WERI-Rb-1 (cell line): ENCODE results near the gene CRTC1.
"Not testable (repeated sequence)": the region's sequence is repeated elsewhere in the genome, so short reads cannot be mapped to it uniquely, and the experiment has no call there.

Experiments used
- DNase-seq: peaks from one replicate; pipeline ENCODE4 v3.0.0-alpha.2; 2020
- H3K27ac ChIP-seq: fragments of 250-450 bp; sonication (Bioruptor Pico); 2 replicates; pipeline ENCODE4 v1.5.1; 2020; ENCODE audit warnings: mild to moderate bottlenecking, moderate library complexity
- H3K27me3 ChIP-seq: fragments of 250-450 bp; sonication (Bioruptor Pico); 2 replicates; pipeline ENCODE4 v1.5.1; 2021; ENCODE audit warnings: mild to moderate bottlenecking, low read depth, moderate library complexity; ENCODE audit not compliant: insufficient read depth, severe bottlenecking
- H3K36me3 ChIP-seq: fragments of 250-450 bp; sonication (Bioruptor Pico); 2 replicates; pipeline ENCODE4 v1.5.1; 2020; ENCODE audit warnings: mild to moderate bottlenecking, moderate library complexity
- H3K4me3 ChIP-seq: 2 replicates; pipeline ENCODE4 v1.5.1; 2011; ENCODE audit warnings: low read depth, mild to moderate bottlenecking, control low read depth, low read length
- H3K9me3 ChIP-seq: fragments of 250-450 bp; sonication (Bioruptor Pico); 2 replicates; pipeline ENCODE4 v1.5.1; 2021; ENCODE audit warnings: mild to moderate bottlenecking, moderate library complexity; ENCODE audit not compliant: severe bottlenecking
- TF ChIP-seq, protein P1 (sequence below): IDR thresholded peaks from 2 replicates; pipeline ENCODE4 v1.5.1; 2011; ENCODE audit warnings: low read depth, mild to moderate bottlenecking, control low read depth, inconsistent platforms, low read length

Gene CRTC1

DNA sequence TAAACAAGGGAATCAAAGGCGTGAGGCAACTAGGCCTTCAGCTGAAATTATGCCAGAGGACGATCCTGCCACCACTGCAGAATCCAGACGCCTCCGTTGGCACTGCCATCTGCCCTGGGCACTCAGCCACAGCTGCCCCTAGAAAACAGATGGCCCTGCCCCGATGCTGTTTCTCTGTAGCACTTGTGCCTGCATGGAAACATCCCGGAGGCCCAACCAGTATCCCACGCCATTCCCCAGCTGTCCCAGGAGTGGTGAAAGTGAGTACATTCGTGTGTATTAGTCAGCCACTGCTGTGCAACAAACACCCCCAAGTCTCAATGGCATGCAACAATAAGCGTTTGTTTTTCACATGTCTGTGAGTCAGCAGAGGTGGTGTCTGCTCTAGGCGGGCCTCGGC is 8.9 kb upstream of the CRTC1 start:
- TF ChIP-seq, protein P1, sequence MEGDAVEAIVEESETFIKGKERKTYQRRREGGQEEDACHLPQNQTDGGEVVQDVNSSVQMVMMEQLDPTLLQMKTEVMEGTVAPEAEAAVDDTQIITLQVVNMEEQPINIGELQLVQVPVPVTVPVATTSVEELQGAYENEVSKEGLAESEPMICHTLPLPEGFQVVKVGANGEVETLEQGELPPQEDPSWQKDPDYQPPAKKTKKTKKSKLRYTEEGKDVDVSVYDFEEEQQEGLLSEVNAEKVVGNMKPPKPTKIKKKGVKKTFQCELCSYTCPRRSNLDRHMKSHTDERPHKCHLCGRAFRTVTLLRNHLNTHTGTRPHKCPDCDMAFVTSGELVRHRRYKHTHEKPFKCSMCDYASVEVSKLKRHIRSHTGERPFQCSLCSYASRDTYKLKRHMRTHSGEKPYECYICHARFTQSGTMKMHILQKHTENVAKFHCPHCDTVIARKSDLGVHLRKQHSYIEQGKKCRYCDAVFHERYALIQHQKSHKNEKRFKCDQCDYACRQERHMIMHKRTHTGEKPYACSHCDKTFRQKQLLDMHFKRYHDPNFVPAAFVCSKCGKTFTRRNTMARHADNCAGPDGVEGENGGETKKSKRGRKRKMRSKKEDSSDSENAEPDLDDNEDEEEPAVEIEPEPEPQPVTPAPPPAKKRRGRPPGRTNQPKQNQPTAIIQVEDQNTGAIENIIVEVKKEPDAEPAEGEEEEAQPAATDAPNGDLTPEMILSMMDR, result no peak
- no peak overlapping the region for H3K4me3 ChIP-seq
- no peaks in the 10 kb centered on the region for H3K27me3 ChIP-seq
- H3K36me3 ChIP-seq, result peaks cover 12% of the 10 kb centered on the region
- DNase-seq, result no peak
- H3K27ac ChIP-seq, result no peak overlapping the region
- H3K9me3 ChIP-seq, result no peaks in the 10 kb centered on the region

DNA sequence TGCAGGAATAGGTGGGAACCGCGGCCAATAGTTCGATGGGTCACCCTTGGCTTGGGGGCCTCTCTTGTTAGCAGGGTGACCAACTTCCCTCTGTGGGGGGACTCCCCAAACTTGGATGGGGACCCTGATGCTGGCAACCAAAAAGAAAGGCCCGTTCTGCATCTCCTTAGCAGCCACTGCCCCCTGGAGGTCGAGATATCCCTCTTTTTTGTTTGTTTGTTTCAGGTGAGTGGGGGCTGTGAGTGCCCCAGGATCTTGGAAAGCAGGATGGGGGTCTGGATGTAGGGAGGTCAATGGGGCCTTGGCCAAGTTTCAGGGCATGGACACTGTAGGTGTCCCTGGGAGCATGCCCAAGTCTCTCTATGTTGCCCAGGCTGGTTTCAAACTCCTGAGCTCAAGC is 7.7 kb upstream of the CRTC1 start:
- DNase-seq, result peak; percentile 54
- Histone ChIP-seq H3K4me3 (no peak overlapping the region), H3K9me3 (no peaks in the 10 kb centered on the region), H3K36me3 (peaks cover 2% of the 10 kb centered on the region; the same call in 1 of the 2 replicates), H3K27ac (no peak overlapping the region), H3K27me3 (no peaks in the 10 kb centered on the region)
- TF ChIP-seq, protein P1, result peak; percentile 64

DNA sequence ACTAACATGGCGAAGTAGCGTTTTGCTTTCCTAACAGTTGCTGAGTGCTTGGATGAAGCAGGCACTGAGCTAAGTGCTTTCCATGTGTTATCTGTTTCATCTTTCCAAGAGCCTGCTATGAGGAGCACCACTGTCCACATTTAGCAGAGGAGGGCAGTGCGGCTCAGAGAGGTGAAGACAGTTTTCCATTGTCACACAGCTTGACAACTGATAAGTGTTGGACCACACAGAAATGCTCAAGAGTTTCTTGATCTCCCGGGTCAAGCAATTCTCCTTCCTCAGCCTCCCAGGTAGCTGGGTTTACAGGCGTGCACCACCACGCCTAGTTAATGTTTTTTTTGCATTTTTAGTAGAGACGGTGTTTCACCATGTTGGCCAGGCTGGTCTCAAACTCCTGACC is 6.8 kb upstream of the CRTC1 start:
- H3K4me3 ChIP-seq, result no peak overlapping the region
- H3K36me3 ChIP-seq, result no peaks in the 10 kb centered on the region
- TF ChIP-seq, protein P1, result no peak
- H3K9me3 ChIP-seq, result no peaks in the 10 kb centered on the region
- DNase-seq, result no peak
- H3K27me3 ChIP-seq, result no peaks in the 10 kb centered on the region
- H3K27ac ChIP-seq, result no peak overlapping the region; the same call in 1 of the 2 replicates

DNA sequence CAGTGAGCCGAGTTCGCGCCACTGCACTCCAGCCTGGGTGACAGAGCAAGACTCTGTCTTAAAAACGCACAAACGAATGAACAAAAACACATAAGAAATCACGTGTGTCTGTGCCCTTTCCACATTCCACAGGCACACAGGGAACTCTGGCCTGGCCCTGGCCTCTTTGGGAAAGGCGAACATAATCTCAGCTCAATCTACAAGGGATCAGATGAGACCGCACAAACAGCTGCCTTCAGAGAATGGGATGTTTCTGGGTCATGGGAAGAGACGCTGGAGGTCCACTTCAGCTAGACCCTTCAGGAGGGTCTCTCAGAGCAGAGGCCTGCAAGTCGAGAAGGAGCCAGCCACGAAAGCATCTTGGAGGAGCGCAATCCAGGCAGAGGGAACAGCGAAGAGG is 6.3 kb upstream of the CRTC1 start:
- no peaks in the 10 kb centered on the region for H3K27me3 ChIP-seq
- peak overlapping the region; percentile 90 for H3K27ac ChIP-seq
- H3K4me3 ChIP-seq, result no peak overlapping the region
- H3K9me3 ChIP-seq, result no peaks in the 10 kb centered on the region
- TF ChIP-seq, protein P1, result no peak
- no peak for DNase-seq
- no peaks in the 10 kb centered on the region for H3K36me3 ChIP-seq

DNA sequence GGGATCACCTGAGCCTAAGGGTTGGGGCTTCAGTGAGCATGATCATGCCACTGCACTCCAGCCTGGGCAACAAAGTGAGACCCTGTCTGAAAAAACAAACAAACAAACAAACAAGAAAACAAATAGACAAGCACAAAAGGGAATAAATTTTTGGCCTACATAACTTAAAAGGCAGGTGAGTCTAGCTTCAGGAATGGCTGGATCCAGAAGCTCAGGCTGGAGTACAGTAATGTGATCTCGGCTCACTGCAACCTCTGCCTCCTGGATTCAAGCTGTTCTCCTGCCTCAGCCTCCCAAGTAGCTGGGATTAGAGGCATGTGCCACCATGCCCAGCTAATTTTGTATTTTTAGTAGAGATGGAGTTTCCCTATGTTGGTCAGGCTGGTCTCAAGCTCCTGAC is 3.3 kb upstream of the CRTC1 start:
- H3K4me3 ChIP-seq, H3K27ac ChIP-seq, H3K36me3 ChIP-seq, H3K9me3 ChIP-seq, DNase-seq, H3K27me3 ChIP-seq: not testable (repeated sequence)

DNA sequence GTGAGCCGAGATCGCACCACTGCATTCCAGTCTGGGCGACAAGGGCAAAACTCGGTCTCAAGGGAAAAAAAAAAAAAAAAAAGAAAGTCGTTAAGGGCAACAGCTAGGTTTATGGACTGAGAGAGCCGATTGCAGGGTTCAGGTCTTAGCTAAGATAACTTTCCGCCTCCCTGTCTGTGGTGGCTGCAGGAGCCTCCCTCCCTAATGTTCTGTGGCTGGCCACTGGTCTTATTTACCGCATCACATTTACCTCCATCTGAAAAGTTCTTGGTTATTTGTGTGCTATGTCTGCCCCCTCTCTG is 722 bp upstream of the CRTC1 start:
- Histone ChIP-seq H3K9me3 (no peaks in the 10 kb centered on the region), H3K27me3 (no peaks in the 10 kb centered on the region), H3K27ac (peak overlapping the region; percentile 92), H3K4me3 (peak overlapping the region; percentile 51), H3K36me3 (peaks cover 11% of the 10 kb centered on the region)
- no peak for DNase-seq
- TF ChIP-seq, protein P1, result no peak
